Esophagus squamous epithelium (tissue), 4 donors: Measurements from ENCODE around the gene NUP88.

Experiments used
- CTCF ChIP-seq, 6 experiments: fragments of 450-650 bp in 4 of 6; fragments of 200-600 bp in 2 of 6; sonication (generic) in 2 of 6; IDR thresholded peaks; one replicate each; pipeline ENCODE4 v1.5.1; 2016 to 2019; ENCODE audit warnings: antibody characterized with exemption in 6 of 6, mild to moderate bottlenecking in 4 of 6, moderate library complexity in 4 of 6
- POLR2A ChIP-seq, 4 donors: fragments of 450-650 bp; IDR thresholded peaks; one replicate each; pipeline ENCODE4 v1.6.1; 2017; ENCODE audit warnings: antibody characterized with exemption in 4 of 4, mild to moderate bottlenecking in 4 of 4, moderate library complexity in 3 of 4

- no peak for TF ChIP-seq CTCF (IDR thresholded peaks at IDR 0.05)
- peak in 1 of 4 donors; percentile 29 for TF ChIP-seq POLR2A (IDR thresholded peaks at IDR 0.05)
Measured at GRCh38 chr17:5418858-5419355, 555 bp downstream of the NUP88 start.
